ENCODE measurements around the gene HOXC9.

- no peak for TF ChIP-seq CTCF (IDR thresholded peaks at IDR 0.05)
- no peak for TF ChIP-seq POLR2A (IDR thresholded peaks at IDR 0.05)
- TF ChIP-seq POLR2AphosphoS5 (IDR thresholded peaks at IDR 0.05) = no peak
These were observed 13.1 kb upstream of the HOXC9 start for GRCh38 chr12:53986686-53987483.
